ENCODE data around the gene PRRT1B.

The PRRT1B gene

GRCh38 chr9:131583836-131584555 is 38.7 kb downstream of the PRRT1B start:
- H3K27ac Mint-ChIP-seq: no peak overlapping the region
- H3K9me3 Mint-ChIP-seq: no peaks in the 10 kb centered on the region
- no peak overlapping the region for H3K4me3 Mint-ChIP-seq
- peaks cover 6% of the 10 kb centered on the region for H3K4me1 Mint-ChIP-seq
- H3K27me3 Mint-ChIP-seq (ENCODE audit: low read depth): peaks cover 4% of the 10 kb centered on the region
- TF ChIP-seq CTCF (IDR thresholded peaks at IDR 0.05; ENCODE audit: unreplicated experiment in 3 of 3): no peak
- H3K36me3 Mint-ChIP-seq (ENCODE audit: low read depth): peaks cover 43% of the 10 kb centered on the region

GRCh38 chr9:131584858-131585257 is 39.5 kb downstream of the PRRT1B start:
- peaks cover 4% of the 10 kb centered on the region for H3K27me3 Mint-ChIP-seq (ENCODE audit: low read depth)
- H3K4me3 Mint-ChIP-seq: no peak overlapping the region
- no peaks in the 10 kb centered on the region for H3K4me1 Mint-ChIP-seq
- H3K9me3 Mint-ChIP-seq: no peaks in the 10 kb centered on the region
- no peak for TF ChIP-seq CTCF (IDR thresholded peaks at IDR 0.05; ENCODE audit: unreplicated experiment in 3 of 3)
- H3K36me3 Mint-ChIP-seq (ENCODE audit: low read depth): peaks cover 39% of the 10 kb centered on the region
- no peak overlapping the region for H3K27ac Mint-ChIP-seq

- H3K9me3 Mint-ChIP-seq: no peaks in the 10 kb centered on the region
- no peaks in the 10 kb centered on the region for H3K4me1 Mint-ChIP-seq
- no peak overlapping the region for H3K4me3 Mint-ChIP-seq
- peaks cover 4% of the 10 kb centered on the region for H3K27me3 Mint-ChIP-seq (ENCODE audit: low read depth)
- peaks cover 38% of the 10 kb centered on the region for H3K36me3 Mint-ChIP-seq (ENCODE audit: low read depth)
- no peak overlapping the region for H3K27ac Mint-ChIP-seq
- TF ChIP-seq CTCF (IDR thresholded peaks at IDR 0.05; ENCODE audit: unreplicated experiment in 3 of 3): no peak
These were observed 40.1 kb downstream of the PRRT1B start for GRCh38 chr9:131585375-131585774.

- Mint-ChIP-seq H3K36me3 (ENCODE audit: low read depth) (peaks cover 37% of the 10 kb centered on the region), H3K27ac (no peak overlapping the region), H3K4me3 (no peak overlapping the region), H3K9me3 (no peaks in the 10 kb centered on the region), H3K4me1 (peaks cover 12% of the 10 kb centered on the region), H3K27me3 (ENCODE audit: low read depth) (peaks cover 4% of the 10 kb centered on the region)
- TF ChIP-seq CTCF (IDR thresholded peaks at IDR 0.05; ENCODE audit: unreplicated experiment in 3 of 3): no peak
These were observed 42.0 kb downstream of the PRRT1B start for GRCh38 chr9:131587331-131587730.

GRCh38 chr9:131587906-131588305 is 42.6 kb downstream of the PRRT1B start:
- Mint-ChIP-seq H3K27ac (no peak overlapping the region), H3K27me3 (ENCODE audit: low read depth) (peaks cover 4% of the 10 kb centered on the region), H3K9me3 (no peaks in the 10 kb centered on the region), H3K36me3 (ENCODE audit: low read depth) (peaks cover 37% of the 10 kb centered on the region), H3K4me3 (no peak overlapping the region), H3K4me1 (peaks cover 12% of the 10 kb centered on the region)
- no peak for TF ChIP-seq CTCF (IDR thresholded peaks at IDR 0.05; ENCODE audit: unreplicated experiment in 3 of 3)

GRCh38 chr9:131588396-131588795 is 43.1 kb downstream of the PRRT1B start:
- H3K4me3 Mint-ChIP-seq: no peak overlapping the region
- H3K27ac Mint-ChIP-seq: no peak overlapping the region

More at GRCh38 chr9:131588396-131588795, 43.1 kb downstream of the PRRT1B start:
- peaks cover 37% of the 10 kb centered on the region for H3K36me3 Mint-ChIP-seq (ENCODE audit: low read depth)
- H3K4me1 Mint-ChIP-seq: peaks cover 12% of the 10 kb centered on the region
- no peaks in the 10 kb centered on the region for H3K9me3 Mint-ChIP-seq
- TF ChIP-seq CTCF (IDR thresholded peaks at IDR 0.05; ENCODE audit: unreplicated experiment in 3 of 3): no peak
- H3K27me3 Mint-ChIP-seq (ENCODE audit: low read depth): peaks cover 4% of the 10 kb centered on the region
